Inflammatory macrophage treated with lipopolysaccharide for 4 hours (primary cell): Measurements from ENCODE around the gene MOV10L1.
A peak's percentile ranks its signal among the peaks of the same experiment; 100 is the strongest.

Experiments
- DNase-seq: peaks from one replicate; pipeline ENCODE4 v3.0.0-alpha.2; 2020

The MOV10L1 gene

GRCh38 chr22:50089682-50090411 is at the start of gene MOV10L1:
TSS of gene MOV10L1 (plus strand) at chr22:50090006. CDS start at chr22:50090089, 83 bp downstream.
- peak; percentile 66 for DNase-seq

GRCh38 chr22:50040717-50041116 is 49.1 kb upstream of the MOV10L1 start:
- DNase-seq, result no peak

GRCh38 chr22:50041361-50042065 is 48.3 kb upstream of the MOV10L1 start:
- DNase-seq, result no peak

GRCh38 chr22:50044485-50045118 is 45.2 kb upstream of the MOV10L1 start:
- no peak for DNase-seq

GRCh38 chr22:50045211-50046018 is 44.4 kb upstream of the MOV10L1 start:
- no peak for DNase-seq

- no peak for DNase-seq
These were observed 43.8 kb upstream of the MOV10L1 start for GRCh38 chr22:50046019-50046415.

- no peak for DNase-seq
These were observed 43.1 kb upstream of the MOV10L1 start for GRCh38 chr22:50046481-50047245.

GRCh38 chr22:50047346-50047745 is 42.5 kb upstream of the MOV10L1 start:
- no peak for DNase-seq

GRCh38 chr22:50048061-50048765 is 41.6 kb upstream of the MOV10L1 start:
- DNase-seq, result no peak

- no peak for DNase-seq
These were observed 41.0 kb upstream of the MOV10L1 start for GRCh38 chr22:50048836-50049235.

- DNase-seq, result no peak
These were observed 40.3 kb upstream of the MOV10L1 start for GRCh38 chr22:50049299-50050195.

- no peak for DNase-seq
These were observed 37.9 kb upstream of the MOV10L1 start for GRCh38 chr22:50051930-50052329.

GRCh38 chr22:50053861-50054260 is 35.9 kb upstream of the MOV10L1 start:
- DNase-seq, result no peak

GRCh38 chr22:50056214-50056972 is 33.4 kb upstream of the MOV10L1 start:
- DNase-seq, result no peak

- DNase-seq, result no peak
These were observed 32.3 kb upstream of the MOV10L1 start for GRCh38 chr22:50057278-50058060.

- no peak for DNase-seq
These were observed 31.5 kb upstream of the MOV10L1 start, which contains the start of gene TTLL8 for GRCh38 chr22:50058061-50058905. TSS of gene TTLL8 (minus strand) at chr22:50058298.
